Astrocyte of the cerebellum (primary cell): ENCODE data around the gene FAM180B.

Source experiments
- DNase-seq: peaks from one replicate; pipeline ENCODE4 v3.0.0-alpha.2; 2011; ENCODE audit warnings: low read depth
- H3K4me3 ChIP-seq: 2 replicates; pipeline ENCODE4 v1.5.1; 2011; ENCODE audit warnings: mild to moderate bottlenecking, low read depth, low read length, moderate library complexity
- CTCF ChIP-seq: IDR thresholded peaks from 2 replicates; pipeline ENCODE4 v1.5.1; 2012; ENCODE audit warnings: low read length, low read depth, moderate library complexity, mild to moderate bottlenecking; ENCODE audit errors: missing control alignments
- in situ Hi-C: cut with HindIII; loops from 2 replicates; pipeline ENCODE4 v1.10.0; 2017; ENCODE audit warnings: low sequenced_read_pairs

The FAM180B gene

GRCh38 chr11:47569646-47570045 lies 16.8 kb upstream of the FAM180B start:
- H3K4me3 ChIP-seq = no peak overlapping the region
- in situ Hi-C loops = no loop called here
- DNase-seq = no peak
- no peak for TF ChIP-seq CTCF

DNA sequence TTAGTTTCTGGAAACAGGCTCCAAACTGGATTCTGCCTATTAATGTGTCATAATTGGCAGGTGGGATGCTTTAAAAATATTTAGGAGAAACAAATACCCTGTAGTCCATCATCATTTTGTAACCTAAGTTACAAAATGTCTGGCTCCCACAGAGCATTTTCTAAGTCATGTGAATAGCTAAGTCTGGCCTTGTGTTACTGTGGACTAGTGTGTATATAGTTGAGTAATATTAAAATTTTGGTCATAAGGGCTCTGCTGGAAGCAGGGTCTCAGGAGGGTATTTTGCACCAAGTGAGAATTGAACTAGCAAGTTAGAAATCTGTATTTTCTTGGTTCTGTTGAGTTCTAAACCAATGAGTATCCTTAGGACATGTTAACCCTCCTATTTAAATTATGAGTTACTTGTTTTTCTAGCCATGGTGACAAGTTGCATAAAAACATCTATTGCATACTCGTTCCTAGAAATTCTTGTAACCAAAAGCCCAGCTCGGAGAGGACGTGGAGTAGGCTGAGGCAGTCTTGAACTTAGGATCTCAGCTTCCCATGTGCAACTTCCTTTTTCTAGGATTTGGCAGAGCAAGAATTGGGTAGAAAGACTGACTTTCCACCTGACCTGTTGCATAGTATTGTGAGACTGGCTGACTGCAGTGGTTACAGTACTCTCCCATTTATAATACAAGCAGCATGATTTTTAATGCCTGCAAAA lies 15.7 kb upstream of the FAM180B start:
- H3K4me3 ChIP-seq = no peak overlapping the region
- no peak for DNase-seq
- in situ Hi-C loops = no loop called here
- no peak for TF ChIP-seq CTCF

DNA sequence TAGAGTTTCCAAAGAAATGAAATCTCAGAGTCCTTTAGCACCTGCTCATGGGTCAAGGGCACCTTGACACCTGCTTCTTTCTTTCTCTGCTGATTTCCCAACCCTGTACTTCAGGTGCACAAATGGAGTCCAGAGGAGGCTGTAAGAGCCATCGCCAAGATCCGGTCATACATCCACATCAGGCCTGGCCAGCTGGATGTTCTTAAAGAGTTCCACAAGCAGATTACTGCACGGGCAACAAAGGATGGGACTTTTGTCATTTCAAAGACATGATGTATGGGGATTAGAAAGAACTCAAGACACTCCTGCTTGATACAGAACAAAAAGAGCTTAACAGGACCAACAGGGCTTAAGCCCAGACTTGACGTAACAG lies 15.1 kb upstream of the FAM180B start:
- in situ Hi-C loops = no loop called here
- DNase-seq = no peak
- TF ChIP-seq CTCF = no peak
- no peak overlapping the region for H3K4me3 ChIP-seq

DNA sequence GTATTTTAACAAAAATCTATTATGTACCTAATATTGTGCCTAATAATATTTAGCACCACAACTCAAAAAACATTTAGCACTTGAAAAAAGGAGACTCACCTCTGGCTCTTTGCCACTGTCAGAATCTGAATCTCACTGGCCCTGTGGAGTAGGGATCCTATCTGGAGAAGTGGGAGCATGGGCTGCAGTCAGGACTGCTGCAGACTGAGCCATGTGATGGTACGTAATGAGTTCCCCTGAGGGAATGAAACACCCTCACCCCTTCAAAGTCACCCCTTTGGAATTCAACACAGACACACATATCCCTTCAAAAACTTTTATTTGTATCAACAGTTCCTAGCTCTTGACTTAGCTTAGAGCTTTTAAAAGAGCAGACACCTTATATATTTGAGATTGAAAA lies 14.6 kb upstream of the FAM180B start:
- in situ Hi-C loops = no loop called here
- TF ChIP-seq CTCF = no peak
- DNase-seq = no peak
- no peak overlapping the region for H3K4me3 ChIP-seq

DNA sequence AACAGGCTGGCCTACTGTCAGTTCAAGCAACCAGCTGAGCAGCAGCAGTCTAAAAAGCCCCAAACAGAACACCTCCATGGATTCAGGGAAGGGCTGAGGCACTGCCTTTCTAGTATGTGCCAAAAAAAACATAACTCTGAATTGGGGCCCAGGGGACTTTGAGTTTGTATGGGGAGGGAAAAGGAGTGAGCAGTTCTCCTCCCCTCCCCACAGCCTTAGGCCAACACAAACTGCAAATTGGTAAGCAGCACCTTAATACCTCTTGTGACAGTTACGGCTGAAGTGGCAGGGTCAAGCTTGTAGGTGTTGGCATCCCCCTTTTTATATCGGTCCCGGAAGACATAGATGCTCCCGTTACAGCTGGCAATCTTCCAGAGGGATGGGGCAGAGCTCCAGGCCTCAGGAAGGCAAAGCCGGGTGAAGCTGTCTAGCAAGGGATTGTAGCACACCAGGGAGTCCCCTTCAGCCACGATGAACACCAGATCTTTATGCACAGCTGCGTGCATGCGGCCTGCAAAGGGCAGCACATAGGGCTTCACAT lies 13.7 kb upstream of the FAM180B start:
- no peak for TF ChIP-seq CTCF
- DNase-seq = no peak
- in situ Hi-C loops = no loop called here
- no peak overlapping the region for H3K4me3 ChIP-seq

- no peak overlapping the region for H3K4me3 ChIP-seq
- in situ Hi-C loops = no loop called here
Measured at GRCh38 chr11:47573321-47573720, 13.2 kb upstream of the FAM180B start.

More at GRCh38 chr11:47573321-47573720, 13.2 kb upstream of the FAM180B start:
- no peak for DNase-seq
- no peak for TF ChIP-seq CTCF
